MM.1S (cell line): ENCODE data around the gene DCTN2.

ENCODE experiments used
- DNase-seq: peaks from one replicate; pipeline ENCODE4 v3.0.0-alpha.2; 2015
- H2AFZ ChIP-seq: fragments of 300-600 bp; sonication (generic); 2 replicates; pipeline ENCODE4 v1.6.0; 2016; ENCODE audit warnings: antibody characterized with exemption, low read length
- H3F3A ChIP-seq: fragments of 300-600 bp; sonication (generic); 2 replicates; pipeline ENCODE4 v1.6.1; 2016; ENCODE audit warnings: mild to moderate bottlenecking, antibody characterized with exemption, low read length, moderate library complexity, mixed read lengths; ENCODE audit not compliant: insufficient read depth
- H3K27ac ChIP-seq: fragments of 300-600 bp; sonication (generic); 2 replicates; pipeline ENCODE4 v1.5.1; 2016; ENCODE audit warnings: mild to moderate bottlenecking, low read length
- H3K27me3 ChIP-seq: fragments of 300-600 bp; sonication (generic); replicated peaks from 2 replicates; pipeline ENCODE4 v1.6.0; 2016; ENCODE audit warnings: low read length; ENCODE audit not compliant: insufficient read depth
- H3K36me3 ChIP-seq: fragments of 300-600 bp; sonication (generic); replicated peaks from 2 replicates; pipeline ENCODE4 v1.6.1; 2016; ENCODE audit warnings: mild to moderate bottlenecking, low read length, mixed read lengths; ENCODE audit not compliant: insufficient read depth
- H3K4me1 ChIP-seq: fragments of 300-600 bp; sonication (generic); 2 replicates; pipeline ENCODE4 v1.6.1; 2016; ENCODE audit warnings: low read length, mixed read lengths
- H3K4me2 ChIP-seq: fragments of 300-600 bp; sonication (generic); 2 replicates; pipeline ENCODE4 v1.6.0; 2016; ENCODE audit warnings: low read depth, low read length
- H3K4me3 ChIP-seq: fragments of 300-600 bp; sonication (generic); 2 replicates; pipeline ENCODE4 v1.5.1; 2016; ENCODE audit warnings: low read length, mixed read lengths
- H3K79me2 ChIP-seq: fragments of 300-600 bp; sonication (generic); 2 replicates; pipeline ENCODE4 v1.6.1; 2016; ENCODE audit warnings: mixed run types, low read length, mixed read lengths
- H3K9ac ChIP-seq: fragments of 300-600 bp; sonication (generic); 2 replicates; pipeline ENCODE4 v1.6.1; 2016; ENCODE audit warnings: low read length, mixed read lengths
- H3K9me2 ChIP-seq: fragments of 300-600 bp; sonication (generic); replicated peaks from 2 replicates; pipeline ENCODE4 v1.6.1; 2016; ENCODE audit warnings: mild to moderate bottlenecking, low read length, mixed read lengths; ENCODE audit not compliant: insufficient read depth
- H3K9me3 ChIP-seq: fragments of 300-600 bp; sonication (generic); replicated peaks from 2 replicates; pipeline ENCODE4 v1.6.1; 2016; ENCODE audit warnings: mild to moderate bottlenecking, low read length, mixed read lengths; ENCODE audit not compliant: insufficient read depth
- H4K20me1 ChIP-seq: fragments of 300-600 bp; sonication (generic); 2 replicates; pipeline ENCODE4 v1.6.1; 2016; ENCODE audit warnings: mild to moderate bottlenecking, low read length, moderate library complexity, mixed read lengths; ENCODE audit not compliant: insufficient read depth
- CTCF ChIP-seq: fragments of 300-600 bp; sonication (generic); IDR thresholded peaks from 2 replicates; pipeline ENCODE4 v1.5.1; 2016; ENCODE audit warnings: antibody characterized with exemption, low read length, mixed read lengths
- EZH2 ChIP-seq: fragments of 300-600 bp; sonication (generic); optimal IDR thresholded peaks from 2 replicates; pipeline ENCODE3; 2017; ENCODE audit warnings: low read depth, mild to moderate bottlenecking, antibody characterized with exemption, low read length, mixed read lengths
- EZH2phosphoT487 ChIP-seq: fragments of 300-600 bp; sonication (generic); IDR thresholded peaks from 2 replicates; pipeline ENCODE4 v1.6.1; 2018; ENCODE audit warnings: antibody characterized with exemption, low read length

Gene DCTN2

GRCh38 chr12:57520053-57520818 lies 26.8 kb downstream of the DCTN2 start, which contains the start of gene DDIT3:
DDIT3 (minus strand) TSS chr12:57520514; CDS start chr12:57517406, 3,108 bp downstream.
- no peaks in the 10 kb centered on the region for H4K20me1 ChIP-seq
- peaks cover 39% of the 10 kb centered on the region for H3F3A ChIP-seq
- H3K27me3 ChIP-seq, result no peaks in the 10 kb centered on the region
- DNase-seq, result peak; percentile 99
- H3K4me2 ChIP-seq, result peak within 1 kb of the TSS; percentile 83
- H3K9me3 ChIP-seq, result no peaks in the 10 kb centered on the region
- H3K9ac ChIP-seq, result peak within 1 kb of the TSS; percentile 93
- peaks cover 23% of the 10 kb centered on the region for H3K4me1 ChIP-seq
- H3K79me2 ChIP-seq, result peaks cover 62% of the 10 kb centered on the region
- H3K27ac ChIP-seq, result peak within 1 kb of the TSS; percentile 94
- peak within 1 kb of the TSS; percentile 39 for H2AFZ ChIP-seq
- no peak for TF ChIP-seq CTCF
- TF ChIP-seq EZH2phosphoT487, result no peak
- H3K36me3 ChIP-seq, result peaks cover 9% of the 10 kb centered on the region
- no peaks in the 10 kb centered on the region for H3K9me2 ChIP-seq
- H3K4me3 ChIP-seq, result peak within 1 kb of the TSS; percentile 92

- Histone ChIP-seq H3K79me2 (peaks cover 57% of the 10 kb centered on the region), H3K4me3 (peak overlapping the region; percentile 92), H3K9me2 (no peaks in the 10 kb centered on the region), H3K27ac (peak overlapping the region; percentile 94), H3K9ac (peak overlapping the region; percentile 93), H3K4me2 (peak overlapping the region; percentile 83), H3K9me3 (no peaks in the 10 kb centered on the region), H3F3A (peaks cover 44% of the 10 kb centered on the region), H4K20me1 (no peaks in the 10 kb centered on the region), H2AFZ (peak overlapping the region; percentile 16), H3K36me3 (peaks cover 14% of the 10 kb centered on the region), H3K27me3 (no peaks in the 10 kb centered on the region), H3K4me1 (peaks cover 23% of the 10 kb centered on the region)
- no peak for DNase-seq
- no peak for TF ChIP-seq EZH2phosphoT487
- TF ChIP-seq EZH2, result no peak
- no peak for TF ChIP-seq CTCF
Observed at GRCh38 chr12:57519796-57520052, 27.3 kb downstream of the DCTN2 start.

- no peaks in the 10 kb centered on the region for H4K20me1 ChIP-seq
- H3K9ac ChIP-seq, result peak overlapping the region; percentile 93
- peak overlapping the region; percentile 83 for H3K4me2 ChIP-seq
- H3K27me3 ChIP-seq, result no peaks in the 10 kb centered on the region
- peaks cover 18% of the 10 kb centered on the region for H3K36me3 ChIP-seq
- no peaks in the 10 kb centered on the region for H3K9me2 ChIP-seq
- peak; percentile 9 for DNase-seq
- peaks cover 49% of the 10 kb centered on the region for H3F3A ChIP-seq
- no peak overlapping the region for H2AFZ ChIP-seq
- peak overlapping the region; percentile 94; the same call in 1 of the 2 replicates for H3K27ac ChIP-seq
- TF ChIP-seq EZH2phosphoT487, result no peak
- no peak for TF ChIP-seq CTCF
- TF ChIP-seq EZH2, result no peak
- H3K9me3 ChIP-seq, result no peaks in the 10 kb centered on the region
- H3K79me2 ChIP-seq, result peaks cover 51% of the 10 kb centered on the region
- peak overlapping the region; percentile 92 for H3K4me3 ChIP-seq
- peaks cover 23% of the 10 kb centered on the region for H3K4me1 ChIP-seq
Observed at GRCh38 chr12:57518920-57519795, 27.8 kb downstream of the DCTN2 start.
